Liver (tissue), 3 donors: Measurements from ENCODE around the gene BCL7B.

Experiments
- EGR1 ChIP-seq, 2 donors: IDR thresholded peaks; 2 replicates each; pipeline ENCODE4 v1.6.1; 2016 to 2018; ENCODE audit warnings: antibody characterized with exemption in 2 of 2, low read depth in 2 of 2
- FOXA1 ChIP-seq: IDR thresholded peaks from 2 replicates; pipeline ENCODE4 v1.6.1; 2016; ENCODE audit warnings: antibody characterized with exemption
- GABPA ChIP-seq, 2 donors: IDR thresholded peaks in 1 of 2; conservative IDR thresholded peaks in 1 of 2; 2 replicates each; pipeline ENCODE4 v1.6.1; 2016; ENCODE audit warnings: antibody characterized with exemption in 2 of 2, mild to moderate bottlenecking in 1 of 2, moderate library complexity in 1 of 2
- JUND ChIP-seq, 2 donors: IDR thresholded peaks; 2 replicates each; pipeline ENCODE4 v1.6.1; 2016; ENCODE audit warnings: antibody characterized with exemption in 2 of 2
- NR2F2 ChIP-seq: IDR thresholded peaks from 2 replicates; pipeline ENCODE4 v1.6.1; 2016; ENCODE audit warnings: antibody characterized with exemption
- SP1 ChIP-seq: IDR thresholded peaks from 2 replicates; pipeline ENCODE4 v1.6.1; 2018; ENCODE audit warnings: antibody characterized with exemption, mild to moderate bottlenecking
- TAF1 ChIP-seq: conservative IDR thresholded peaks from 2 replicates; pipeline ENCODE4 v1.6.1; 2016; ENCODE audit warnings: antibody characterized with exemption, mild to moderate bottlenecking
- YY1 ChIP-seq: IDR thresholded peaks from 2 replicates; pipeline ENCODE4 v1.6.1; 2016; ENCODE audit warnings: antibody characterized with exemption, mild to moderate bottlenecking
- TF ChIP-seq, protein P1 (sequence below): fragments of 150-350 bp; IDR thresholded peaks from 2 replicates; pipeline ENCODE4 v1.5.1; 2017; ENCODE audit warnings: improper control_type of control experiment, low read depth, low read length; ENCODE audit not compliant: missing input control
- TF ChIP-seq, protein P2 (sequence below): IDR thresholded peaks from 2 replicates; pipeline ENCODE4 v1.6.1; 2016; ENCODE audit warnings: antibody characterized with exemption
- TF ChIP-seq, protein P3 (sequence below): IDR thresholded peaks from 2 replicates; pipeline ENCODE4 v1.6.1; 2016; ENCODE audit warnings: antibody characterized with exemption
- TF ChIP-seq, protein P4 (sequence below): IDR thresholded peaks from 2 replicates; pipeline ENCODE4 v1.6.1; 2016; ENCODE audit warnings: antibody characterized with exemption, mild to moderate bottlenecking
- donor health status: healthy.
- donor health status: healthy.

DNA sequence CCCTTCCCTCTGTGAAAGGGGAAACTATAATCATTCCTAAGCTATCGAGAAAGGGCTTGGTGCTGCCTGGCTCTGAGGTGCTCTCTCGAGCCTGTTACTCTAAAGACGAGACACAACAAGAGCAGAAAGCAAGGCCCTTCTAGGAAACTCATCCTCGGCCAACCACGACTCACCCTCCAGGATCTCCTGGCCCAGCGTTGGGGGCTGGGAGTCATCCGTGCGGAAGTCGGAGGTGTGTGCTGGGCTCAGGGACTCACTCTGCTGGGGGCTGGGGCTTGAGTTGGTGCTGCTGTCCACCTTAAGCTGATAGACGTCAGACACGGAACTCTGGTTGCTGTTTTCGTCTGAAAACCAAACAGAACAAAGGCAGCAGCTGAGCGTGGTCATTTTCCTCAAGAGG, 17.8 kb downstream of the BCL7B start:
- TF ChIP-seq EGR1 (IDR thresholded peaks at IDR 0.05; ENCODE audit: low read depth in 2 of 2) (no peak), JUND (IDR thresholded peaks at IDR 0.05) (no peak), SP1 (no peak), YY1 (no peak), NR2F2 (no peak), TAF1 (no peak), FOXA1 (no peak), GABPA (IDR thresholded peaks at IDR 0.05 in 1 of 2, conservative IDR thresholded peaks at IDR 0.05 in 1 of 2) (no peak)
- TF ChIP-seq, protein P1, sequence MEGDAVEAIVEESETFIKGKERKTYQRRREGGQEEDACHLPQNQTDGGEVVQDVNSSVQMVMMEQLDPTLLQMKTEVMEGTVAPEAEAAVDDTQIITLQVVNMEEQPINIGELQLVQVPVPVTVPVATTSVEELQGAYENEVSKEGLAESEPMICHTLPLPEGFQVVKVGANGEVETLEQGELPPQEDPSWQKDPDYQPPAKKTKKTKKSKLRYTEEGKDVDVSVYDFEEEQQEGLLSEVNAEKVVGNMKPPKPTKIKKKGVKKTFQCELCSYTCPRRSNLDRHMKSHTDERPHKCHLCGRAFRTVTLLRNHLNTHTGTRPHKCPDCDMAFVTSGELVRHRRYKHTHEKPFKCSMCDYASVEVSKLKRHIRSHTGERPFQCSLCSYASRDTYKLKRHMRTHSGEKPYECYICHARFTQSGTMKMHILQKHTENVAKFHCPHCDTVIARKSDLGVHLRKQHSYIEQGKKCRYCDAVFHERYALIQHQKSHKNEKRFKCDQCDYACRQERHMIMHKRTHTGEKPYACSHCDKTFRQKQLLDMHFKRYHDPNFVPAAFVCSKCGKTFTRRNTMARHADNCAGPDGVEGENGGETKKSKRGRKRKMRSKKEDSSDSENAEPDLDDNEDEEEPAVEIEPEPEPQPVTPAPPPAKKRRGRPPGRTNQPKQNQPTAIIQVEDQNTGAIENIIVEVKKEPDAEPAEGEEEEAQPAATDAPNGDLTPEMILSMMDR: no peak
- TF ChIP-seq, protein P2, sequence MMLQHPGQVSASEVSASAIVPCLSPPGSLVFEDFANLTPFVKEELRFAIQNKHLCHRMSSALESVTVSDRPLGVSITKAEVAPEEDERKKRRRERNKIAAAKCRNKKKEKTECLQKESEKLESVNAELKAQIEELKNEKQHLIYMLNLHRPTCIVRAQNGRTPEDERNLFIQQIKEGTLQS: no peak
- TF ChIP-seq, protein P3, sequence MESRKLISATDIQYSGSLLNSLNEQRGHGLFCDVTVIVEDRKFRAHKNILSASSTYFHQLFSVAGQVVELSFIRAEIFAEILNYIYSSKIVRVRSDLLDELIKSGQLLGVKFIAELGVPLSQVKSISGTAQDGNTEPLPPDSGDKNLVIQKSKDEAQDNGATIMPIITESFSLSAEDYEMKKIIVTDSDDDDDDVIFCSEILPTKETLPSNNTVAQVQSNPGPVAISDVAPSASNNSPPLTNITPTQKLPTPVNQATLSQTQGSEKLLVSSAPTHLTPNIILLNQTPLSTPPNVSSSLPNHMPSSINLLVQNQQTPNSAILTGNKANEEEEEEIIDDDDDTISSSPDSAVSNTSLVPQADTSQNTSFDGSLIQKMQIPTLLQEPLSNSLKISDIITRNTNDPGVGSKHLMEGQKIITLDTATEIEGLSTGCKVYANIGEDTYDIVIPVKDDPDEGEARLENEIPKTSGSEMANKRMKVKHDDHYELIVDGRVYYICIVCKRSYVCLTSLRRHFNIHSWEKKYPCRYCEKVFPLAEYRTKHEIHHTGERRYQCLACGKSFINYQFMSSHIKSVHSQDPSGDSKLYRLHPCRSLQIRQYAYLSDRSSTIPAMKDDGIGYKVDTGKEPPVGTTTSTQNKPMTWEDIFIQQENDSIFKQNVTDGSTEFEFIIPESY: no peak
- TF ChIP-seq, protein P4, sequence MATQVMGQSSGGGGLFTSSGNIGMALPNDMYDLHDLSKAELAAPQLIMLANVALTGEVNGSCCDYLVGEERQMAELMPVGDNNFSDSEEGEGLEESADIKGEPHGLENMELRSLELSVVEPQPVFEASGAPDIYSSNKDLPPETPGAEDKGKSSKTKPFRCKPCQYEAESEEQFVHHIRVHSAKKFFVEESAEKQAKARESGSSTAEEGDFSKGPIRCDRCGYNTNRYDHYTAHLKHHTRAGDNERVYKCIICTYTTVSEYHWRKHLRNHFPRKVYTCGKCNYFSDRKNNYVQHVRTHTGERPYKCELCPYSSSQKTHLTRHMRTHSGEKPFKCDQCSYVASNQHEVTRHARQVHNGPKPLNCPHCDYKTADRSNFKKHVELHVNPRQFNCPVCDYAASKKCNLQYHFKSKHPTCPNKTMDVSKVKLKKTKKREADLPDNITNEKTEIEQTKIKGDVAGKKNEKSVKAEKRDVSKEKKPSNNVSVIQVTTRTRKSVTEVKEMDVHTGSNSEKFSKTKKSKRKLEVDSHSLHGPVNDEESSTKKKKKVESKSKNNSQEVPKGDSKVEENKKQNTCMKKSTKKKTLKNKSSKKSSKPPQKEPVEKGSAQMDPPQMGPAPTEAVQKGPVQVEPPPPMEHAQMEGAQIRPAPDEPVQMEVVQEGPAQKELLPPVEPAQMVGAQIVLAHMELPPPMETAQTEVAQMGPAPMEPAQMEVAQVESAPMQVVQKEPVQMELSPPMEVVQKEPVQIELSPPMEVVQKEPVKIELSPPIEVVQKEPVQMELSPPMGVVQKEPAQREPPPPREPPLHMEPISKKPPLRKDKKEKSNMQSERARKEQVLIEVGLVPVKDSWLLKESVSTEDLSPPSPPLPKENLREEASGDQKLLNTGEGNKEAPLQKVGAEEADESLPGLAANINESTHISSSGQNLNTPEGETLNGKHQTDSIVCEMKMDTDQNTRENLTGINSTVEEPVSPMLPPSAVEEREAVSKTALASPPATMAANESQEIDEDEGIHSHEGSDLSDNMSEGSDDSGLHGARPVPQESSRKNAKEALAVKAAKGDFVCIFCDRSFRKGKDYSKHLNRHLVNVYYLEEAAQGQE: no peak
